Activated naive CD8-positive, alpha-beta T cell (primary cell): Measurements from ENCODE around the gene RAB3C.
"Not testable (repeated sequence)": the region's sequence is repeated elsewhere in the genome, so short reads cannot be mapped to it uniquely, and the experiment has no call there.

Source experiments
- H3K27ac Mint-ChIP-seq: one replicate; pipeline ENCODE4 v1.8.0; 2021; ENCODE audit warnings: mixed read lengths
- H3K27me3 Mint-ChIP-seq: one replicate; pipeline ENCODE4 v1.8.0; 2021; ENCODE audit warnings: mixed read lengths
- H3K36me3 Mint-ChIP-seq: one replicate; pipeline ENCODE4 v1.8.0; 2021; ENCODE audit warnings: mixed read lengths
- H3K4me1 Mint-ChIP-seq: one replicate; pipeline ENCODE4 v1.8.0; 2021; ENCODE audit warnings: low read depth, mixed read lengths
- H3K4me3 Mint-ChIP-seq: one replicate; pipeline ENCODE4 v1.8.0; 2021; ENCODE audit warnings: mild to moderate bottlenecking, mixed read lengths
- H3K9me3 Mint-ChIP-seq: one replicate; pipeline ENCODE4 v1.8.0; 2021; ENCODE audit warnings: low read depth, mixed read lengths

The RAB3C gene

DNA sequence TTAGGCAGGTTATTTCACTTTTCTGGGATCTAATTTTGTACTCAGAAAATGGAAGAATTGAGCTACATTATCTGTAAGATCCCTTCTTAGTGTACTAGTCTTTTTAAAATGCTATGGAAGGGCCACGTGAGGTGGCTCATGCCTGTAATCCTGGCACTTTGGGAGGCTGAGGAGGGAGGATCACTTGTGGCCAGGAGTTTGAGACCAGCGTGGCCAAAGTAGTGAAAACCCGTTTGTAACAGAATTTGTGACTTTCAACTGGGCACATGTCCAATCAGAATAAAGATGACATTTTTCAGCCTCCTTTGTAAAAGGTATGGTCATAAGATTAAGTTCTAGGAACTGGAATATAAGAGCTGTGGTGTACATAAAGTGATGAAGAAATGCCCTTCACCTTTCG lies 3.1 kb upstream of the RAB3C start:
- Mint-ChIP-seq H3K9me3 (no peaks in the 10 kb centered on the region), H3K27me3 (peaks cover 34% of the 10 kb centered on the region)

DNA sequence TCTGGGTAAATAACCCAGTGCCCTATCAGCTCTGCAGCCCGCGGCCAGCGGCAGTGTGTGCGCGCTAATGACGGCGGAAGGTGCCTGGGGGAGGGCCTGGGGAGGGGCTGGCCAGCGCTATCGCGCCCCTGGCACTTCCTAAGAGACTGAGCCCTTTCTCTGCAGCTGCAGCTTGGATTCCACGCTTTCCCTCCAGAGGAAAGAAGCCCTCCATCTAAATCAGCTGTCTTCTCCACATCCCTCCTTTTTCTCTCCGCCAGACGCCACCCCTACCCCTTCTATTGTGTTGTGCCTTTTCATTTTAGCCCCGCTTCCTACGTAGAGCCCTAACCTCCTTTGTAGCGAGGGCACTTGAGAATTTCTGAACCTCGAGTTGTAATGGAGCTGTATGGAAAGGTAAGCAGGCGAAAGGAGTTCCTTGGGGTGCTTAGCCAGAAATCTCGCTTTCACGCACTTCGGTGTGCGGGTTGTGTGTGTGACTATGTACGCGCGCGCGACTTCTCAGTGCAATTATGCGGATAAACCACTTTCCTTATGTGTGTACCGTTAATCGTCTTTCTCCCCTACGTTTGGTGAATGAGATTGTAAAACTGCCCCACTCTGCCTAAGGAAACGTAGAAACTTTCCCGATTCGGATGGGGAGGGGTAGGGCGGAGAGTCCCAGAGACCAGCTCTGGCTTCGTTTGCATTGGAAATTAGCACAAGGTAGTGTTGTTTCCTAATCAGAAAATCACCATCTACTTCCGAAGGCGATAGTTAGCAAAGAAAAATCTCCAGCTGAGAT lies 664 bp upstream of the RAB3C start:
- Mint-ChIP-seq H3K27ac (no peak overlapping the region), H3K4me3 (peak overlapping the region; percentile 85), H3K27me3 (peaks cover 34% of the 10 kb centered on the region), H3K4me1 (peaks cover 21% of the 10 kb centered on the region), H3K36me3 (no peaks in the 10 kb centered on the region), H3K9me3 (no peaks in the 10 kb centered on the region)

More for the DNA sequence above, 3.1 kb upstream of the RAB3C start:
- H3K27ac Mint-ChIP-seq = no peak overlapping the region
- H3K4me3 Mint-ChIP-seq = no peak overlapping the region
- peaks cover 21% of the 10 kb centered on the region for H3K4me1 Mint-ChIP-seq
- no peaks in the 10 kb centered on the region for H3K36me3 Mint-ChIP-seq

DNA sequence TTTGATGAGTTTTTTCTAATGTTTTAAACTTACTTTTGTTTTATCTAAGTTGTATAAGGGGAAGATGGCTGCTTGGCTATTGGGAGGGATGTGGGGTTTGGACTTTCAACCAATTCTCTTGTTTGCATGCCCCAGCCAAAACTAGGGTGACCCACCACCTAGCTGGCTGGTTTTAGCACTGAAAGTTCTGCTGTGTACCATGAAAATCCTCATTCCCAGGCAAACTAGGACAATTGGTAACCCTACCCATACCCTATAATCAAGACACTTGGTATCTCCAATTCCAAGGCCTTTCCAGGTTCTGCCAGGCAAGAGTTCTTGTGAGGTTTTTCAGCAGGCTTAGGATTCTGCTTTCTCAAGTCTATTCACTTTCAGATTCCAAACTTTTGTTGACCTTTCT lies 13.1 kb downstream of the RAB3C start:
- Mint-ChIP-seq H3K27me3 (peaks cover 3% of the 10 kb centered on the region), H3K36me3 (no peaks in the 10 kb centered on the region), H3K9me3 (no peaks in the 10 kb centered on the region), H3K27ac (no peak overlapping the region), H3K4me1 (no peaks in the 10 kb centered on the region), H3K4me3 (no peak overlapping the region)

DNA sequence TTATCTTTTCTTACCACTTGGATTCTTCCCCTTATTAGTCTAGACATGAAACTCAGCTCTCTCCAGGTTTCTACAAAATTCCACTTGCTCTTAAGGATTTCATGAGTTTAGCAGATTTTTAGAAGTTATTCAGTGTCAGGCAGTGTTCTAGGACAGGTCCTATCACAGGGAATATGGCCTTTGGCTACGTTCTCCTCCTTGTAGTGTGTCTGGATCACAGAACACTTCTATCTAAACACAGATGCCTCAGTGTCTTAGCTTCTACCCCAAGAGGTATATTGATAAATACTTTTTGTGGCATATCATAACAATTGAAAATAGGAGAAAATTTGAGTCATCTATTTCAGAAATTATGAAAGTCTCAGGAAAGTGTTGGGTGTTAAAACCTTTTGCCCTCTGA lies 15.6 kb downstream of the RAB3C start:
- no peak overlapping the region for H3K4me3 Mint-ChIP-seq
- H3K4me1 Mint-ChIP-seq = no peaks in the 10 kb centered on the region
- no peaks in the 10 kb centered on the region for H3K36me3 Mint-ChIP-seq
- peaks cover 2% of the 10 kb centered on the region for H3K27me3 Mint-ChIP-seq
- H3K27ac Mint-ChIP-seq = no peak overlapping the region
- H3K9me3 Mint-ChIP-seq = peaks cover 9% of the 10 kb centered on the region

DNA sequence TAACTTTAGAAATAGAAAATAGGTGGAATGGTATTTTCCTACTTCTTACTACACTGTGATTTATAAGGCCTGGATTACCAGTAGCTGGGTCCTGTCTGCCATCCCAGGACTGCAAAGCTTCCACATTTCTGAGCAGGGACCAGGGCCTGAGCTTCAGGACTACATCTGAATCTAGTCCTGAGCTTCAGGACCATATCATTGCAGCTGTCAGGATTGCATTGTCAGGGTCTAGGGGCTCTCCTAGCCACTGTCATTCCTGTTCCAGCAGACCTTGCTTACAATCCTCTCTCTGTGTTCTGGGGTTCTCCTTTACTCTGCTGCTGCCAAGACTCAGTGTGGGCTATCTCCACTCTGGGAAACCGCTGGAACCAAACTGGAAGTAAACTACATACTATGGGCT lies 16.3 kb downstream of the RAB3C start:
- Mint-ChIP-seq H3K27ac (no peak overlapping the region), H3K27me3 (peaks cover 1% of the 10 kb centered on the region), H3K4me1 (no peaks in the 10 kb centered on the region), H3K9me3 (peaks cover 9% of the 10 kb centered on the region), H3K4me3 (no peak overlapping the region), H3K36me3 (no peaks in the 10 kb centered on the region)

DNA sequence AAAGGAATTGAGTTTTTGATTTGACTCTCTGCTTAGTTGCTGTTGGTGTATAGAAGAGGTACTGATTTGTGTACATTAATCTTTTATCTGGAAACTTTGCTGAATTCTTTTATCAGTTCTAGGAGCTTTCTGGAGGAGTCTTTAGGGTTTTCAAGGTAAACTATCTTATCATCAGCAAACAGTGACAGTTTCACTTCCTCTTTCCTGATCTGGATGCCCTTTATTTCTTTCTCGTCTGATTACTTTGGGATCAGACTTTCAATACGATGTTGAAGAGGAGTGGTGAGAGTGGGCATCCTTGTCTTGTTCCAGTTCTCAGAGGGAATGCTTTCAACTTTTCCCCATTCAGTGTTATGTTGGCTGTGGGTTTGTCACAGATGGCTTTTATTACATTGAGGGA lies 17.7 kb downstream of the RAB3C start:
- not testable (repeated sequence) for H3K36me3 Mint-ChIP-seq, H3K27me3 Mint-ChIP-seq, H3K27ac Mint-ChIP-seq, H3K4me3 Mint-ChIP-seq, H3K4me1 Mint-ChIP-seq
- peaks cover 12% of the 10 kb centered on the region for H3K9me3 Mint-ChIP-seq

DNA sequence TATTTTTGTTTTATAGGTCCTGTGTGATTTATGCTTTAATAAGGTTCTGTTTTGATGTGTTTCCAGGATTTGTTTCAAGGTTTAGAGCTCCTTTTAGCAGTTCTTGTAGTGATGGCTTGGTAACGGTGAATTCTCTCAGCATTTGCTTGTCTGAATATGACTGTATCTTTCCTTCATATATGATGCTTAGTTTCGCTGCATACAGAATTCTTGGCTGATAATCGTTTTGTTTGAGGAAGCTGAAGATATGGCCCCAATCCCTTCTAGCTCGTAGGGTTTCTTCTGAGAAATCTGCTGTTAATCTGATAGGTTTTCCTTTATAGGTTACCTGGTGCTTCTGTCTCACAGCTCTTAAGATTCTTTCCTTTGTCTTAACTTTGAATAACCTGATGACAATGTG lies 20.0 kb downstream of the RAB3C start:
- not testable (repeated sequence) for H3K27me3 Mint-ChIP-seq, H3K4me3 Mint-ChIP-seq, H3K4me1 Mint-ChIP-seq, H3K36me3 Mint-ChIP-seq, H3K27ac Mint-ChIP-seq
- H3K9me3 Mint-ChIP-seq = peaks cover 12% of the 10 kb centered on the region

DNA sequence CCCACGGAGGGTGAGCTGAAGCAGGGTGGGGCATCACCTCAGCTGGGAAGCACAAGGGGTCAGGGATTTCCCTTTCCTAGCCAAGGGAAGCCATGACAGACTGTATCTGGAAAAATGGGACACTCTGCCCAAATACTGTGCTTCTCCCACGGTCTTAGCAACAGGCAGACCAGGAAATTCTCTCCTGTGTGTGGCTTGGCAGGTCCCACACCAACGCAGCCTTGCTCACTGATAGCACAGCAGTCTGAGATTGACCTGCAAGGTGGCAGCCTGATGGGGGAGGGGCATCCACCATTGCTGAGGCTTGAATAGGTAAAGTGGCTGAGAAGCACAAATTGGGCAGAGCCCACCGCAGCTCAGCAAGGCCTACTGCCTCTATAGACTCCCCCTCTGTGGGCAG lies 23.2 kb downstream of the RAB3C start:
- H3K36me3 Mint-ChIP-seq = peaks cover 2% of the 10 kb centered on the region

DNA sequence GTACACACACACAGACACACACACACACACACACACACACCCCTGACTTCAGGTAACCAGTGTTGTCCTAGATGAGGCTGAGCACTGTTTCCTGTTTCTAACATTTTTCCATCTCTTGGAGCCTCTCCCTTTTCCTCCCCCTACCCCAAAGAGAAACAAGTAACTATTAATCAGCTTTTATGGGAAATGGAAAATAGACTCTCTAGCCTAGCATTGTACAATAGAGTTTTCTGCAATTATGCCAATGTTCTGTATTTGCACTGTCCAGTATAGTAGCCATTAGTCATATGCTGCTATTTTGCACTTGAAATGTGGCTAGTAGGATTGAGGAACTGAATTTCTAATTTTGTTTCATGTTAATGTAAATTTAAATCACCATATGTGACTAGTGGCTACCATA lies 33.1 kb downstream of the RAB3C start:
- no peak overlapping the region for H3K4me3 Mint-ChIP-seq
- H3K36me3 Mint-ChIP-seq = no peaks in the 10 kb centered on the region
- H3K9me3 Mint-ChIP-seq = no peaks in the 10 kb centered on the region
- H3K4me1 Mint-ChIP-seq = no peaks in the 10 kb centered on the region
- no peak overlapping the region for H3K27ac Mint-ChIP-seq
- H3K27me3 Mint-ChIP-seq = no peaks in the 10 kb centered on the region

More for the DNA sequence above, 23.2 kb downstream of the RAB3C start:
- peaks cover 2% of the 10 kb centered on the region for H3K27me3 Mint-ChIP-seq
- no peaks in the 10 kb centered on the region for H3K4me1 Mint-ChIP-seq
- H3K9me3 Mint-ChIP-seq = peaks cover 12% of the 10 kb centered on the region
- H3K27ac Mint-ChIP-seq = no peak overlapping the region
- H3K4me3 Mint-ChIP-seq = no peak overlapping the region

DNA sequence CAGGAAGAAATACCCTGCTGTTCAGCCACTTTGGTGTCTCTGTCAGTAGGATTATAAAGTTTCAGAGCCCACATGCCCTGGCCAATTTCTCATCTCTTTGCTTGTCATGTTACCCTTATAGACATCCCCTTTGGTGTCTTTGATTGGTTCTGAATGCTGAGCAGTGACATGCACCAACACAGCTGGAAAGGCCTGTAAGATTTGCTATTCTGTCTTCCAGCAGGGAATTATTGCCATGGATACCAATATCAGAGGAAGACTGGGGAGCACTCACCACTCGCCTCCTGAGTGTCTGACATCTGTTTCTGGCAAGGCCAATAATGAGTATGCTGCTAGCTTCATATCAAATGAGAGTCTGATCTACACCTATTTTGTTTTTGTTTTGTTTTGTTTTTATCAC lies 34.4 kb downstream of the RAB3C start:
- no peaks in the 10 kb centered on the region for H3K9me3 Mint-ChIP-seq

DNA sequence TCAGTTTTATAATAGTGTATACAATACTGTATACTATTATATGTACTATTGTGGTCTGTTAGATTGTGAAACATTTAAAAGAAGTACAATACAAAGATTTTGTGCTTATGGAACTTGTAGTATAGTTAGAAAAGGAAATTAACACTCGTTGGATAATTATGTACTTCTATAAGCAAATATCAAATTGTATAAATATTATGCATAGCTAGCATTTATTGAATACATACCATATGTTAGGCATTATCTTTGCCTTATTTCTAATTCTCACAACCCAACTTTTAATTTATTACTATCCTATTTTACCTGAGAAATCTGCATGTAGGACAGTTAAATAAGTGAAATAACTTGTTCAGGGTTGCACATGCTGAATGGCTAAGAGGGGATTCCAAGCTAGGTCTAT lies 37.5 kb downstream of the RAB3C start:
- no peaks in the 10 kb centered on the region for H3K27me3 Mint-ChIP-seq
- no peak overlapping the region for H3K4me3 Mint-ChIP-seq
- no peaks in the 10 kb centered on the region for H3K9me3 Mint-ChIP-seq
- no peak overlapping the region for H3K27ac Mint-ChIP-seq
- no peaks in the 10 kb centered on the region for H3K4me1 Mint-ChIP-seq
- no peaks in the 10 kb centered on the region for H3K36me3 Mint-ChIP-seq

More for the DNA sequence above, 34.4 kb downstream of the RAB3C start:
- Mint-ChIP-seq H3K27me3 (no peaks in the 10 kb centered on the region), H3K27ac (no peak overlapping the region), H3K4me1 (no peaks in the 10 kb centered on the region), H3K36me3 (no peaks in the 10 kb centered on the region), H3K4me3 (no peak overlapping the region)

DNA sequence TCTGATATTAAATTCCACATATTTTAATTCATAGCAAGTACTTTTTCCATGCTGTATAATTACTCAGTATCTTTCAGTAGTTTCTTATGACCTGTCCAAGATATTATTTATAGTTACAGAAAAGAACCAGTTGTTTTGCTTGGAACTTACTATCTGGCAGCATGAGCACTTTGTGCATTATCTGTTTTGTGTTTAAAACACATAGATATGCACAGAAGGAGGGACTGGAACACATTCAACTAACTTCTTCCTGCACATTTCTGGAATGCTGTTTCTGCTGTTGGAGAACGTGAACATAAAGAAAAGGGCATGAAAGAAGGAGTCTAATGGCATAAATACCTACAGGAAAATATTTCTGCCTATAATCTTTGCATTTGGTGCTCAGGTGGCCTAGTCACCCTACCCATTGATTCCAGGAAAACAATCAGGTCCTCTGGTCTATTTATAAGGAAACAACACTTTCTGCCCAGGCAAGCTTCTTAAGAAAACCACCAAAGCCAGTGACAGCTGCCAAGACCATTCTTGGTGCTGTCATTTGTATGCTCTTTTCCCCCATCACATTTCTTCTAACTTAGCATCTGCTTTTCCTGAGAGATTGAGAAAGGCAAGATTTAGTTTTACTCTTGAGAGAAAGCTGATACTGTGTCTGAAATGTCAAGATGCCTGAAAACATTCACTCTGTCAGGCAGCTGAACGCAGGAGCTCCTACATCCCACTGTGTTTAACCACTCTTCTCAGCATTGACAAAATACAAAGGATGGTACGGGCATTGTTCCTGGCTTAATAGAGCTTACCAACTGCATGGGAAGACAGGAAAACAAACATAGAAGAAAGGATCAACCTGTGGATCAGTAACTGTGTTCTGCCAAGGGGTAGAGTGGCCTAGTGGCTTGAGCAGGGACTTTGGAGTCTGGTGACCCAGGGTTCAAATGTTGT lies 40.3 kb downstream of the RAB3C start:
- H3K27ac Mint-ChIP-seq = no peak overlapping the region
- H3K27me3 Mint-ChIP-seq = no peaks in the 10 kb centered on the region
- H3K4me3 Mint-ChIP-seq = no peak overlapping the region
- H3K36me3 Mint-ChIP-seq = no peaks in the 10 kb centered on the region
- H3K9me3 Mint-ChIP-seq = no peaks in the 10 kb centered on the region
- H3K4me1 Mint-ChIP-seq = no peaks in the 10 kb centered on the region

DNA sequence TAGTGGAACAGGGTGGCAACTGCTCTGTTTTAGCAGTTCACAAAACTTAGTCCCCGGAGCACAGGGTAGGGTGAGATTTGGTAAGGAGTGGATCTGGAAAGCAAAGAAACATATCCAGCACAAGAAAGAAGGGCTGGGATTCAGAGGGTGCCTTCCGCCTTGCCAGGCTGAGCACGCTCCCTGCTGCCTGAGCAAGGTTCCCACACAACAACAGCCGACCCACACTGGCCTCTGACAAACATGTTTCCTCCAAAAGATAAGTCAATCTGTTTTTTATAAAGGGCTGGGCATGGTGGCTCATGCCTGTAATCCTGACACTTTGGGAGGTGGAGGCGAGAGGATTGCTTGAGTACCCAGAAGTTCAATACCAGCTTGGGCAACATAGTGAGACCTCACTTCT lies 45.8 kb downstream of the RAB3C start:
- H3K27me3 Mint-ChIP-seq = no peaks in the 10 kb centered on the region
- H3K36me3 Mint-ChIP-seq = no peaks in the 10 kb centered on the region
- H3K4me1 Mint-ChIP-seq = no peaks in the 10 kb centered on the region
- no peak overlapping the region for H3K4me3 Mint-ChIP-seq
- H3K9me3 Mint-ChIP-seq = no peaks in the 10 kb centered on the region
- H3K27ac Mint-ChIP-seq = no peak overlapping the region

DNA sequence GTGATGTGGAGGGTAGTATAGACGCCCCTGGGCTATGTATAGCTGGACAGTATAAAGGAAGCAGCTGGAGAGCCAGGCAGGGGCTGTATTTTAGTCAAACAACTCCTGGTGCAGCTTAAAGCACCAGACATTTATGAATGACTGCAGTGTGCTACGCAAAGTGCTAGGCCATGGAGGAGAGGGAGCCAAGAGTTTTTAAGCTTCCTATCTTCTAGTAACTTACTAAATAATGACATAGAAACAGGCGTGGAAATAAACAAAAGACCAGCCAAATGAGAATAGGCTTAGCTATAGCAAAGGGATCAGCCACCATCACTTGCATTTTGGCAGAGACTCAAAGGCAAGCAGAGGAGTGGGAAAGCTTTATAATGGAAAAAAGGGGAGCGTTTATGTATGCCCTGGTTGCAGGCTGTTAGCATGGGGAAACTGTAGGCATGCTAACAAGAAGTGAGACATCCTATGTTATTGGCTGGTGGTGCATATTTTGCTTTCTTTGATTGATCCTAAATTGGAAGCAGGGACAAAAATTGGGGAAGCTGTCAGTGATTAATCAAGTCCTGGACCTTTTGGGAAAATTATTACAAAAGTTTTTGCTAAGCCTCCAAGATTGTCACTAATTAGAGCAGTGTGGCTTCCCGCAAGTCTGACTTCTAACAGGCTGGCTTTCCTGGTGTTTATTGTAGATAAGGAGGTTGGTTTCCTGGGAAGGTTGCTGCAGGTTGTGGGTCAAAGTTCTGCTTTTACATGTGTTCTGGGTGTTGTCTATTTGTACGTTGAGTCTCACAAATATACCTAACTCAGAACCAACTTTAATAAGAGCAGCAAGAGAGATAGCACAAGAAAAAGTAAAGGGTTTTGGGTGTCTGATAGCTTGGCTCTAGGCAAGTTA lies 46.6 kb downstream of the RAB3C start:
- no peak overlapping the region for H3K27ac Mint-ChIP-seq
- H3K36me3 Mint-ChIP-seq = no peaks in the 10 kb centered on the region
- no peak overlapping the region for H3K4me3 Mint-ChIP-seq
- H3K4me1 Mint-ChIP-seq = no peaks in the 10 kb centered on the region
- H3K27me3 Mint-ChIP-seq = no peaks in the 10 kb centered on the region
- H3K9me3 Mint-ChIP-seq = no peaks in the 10 kb centered on the region

DNA sequence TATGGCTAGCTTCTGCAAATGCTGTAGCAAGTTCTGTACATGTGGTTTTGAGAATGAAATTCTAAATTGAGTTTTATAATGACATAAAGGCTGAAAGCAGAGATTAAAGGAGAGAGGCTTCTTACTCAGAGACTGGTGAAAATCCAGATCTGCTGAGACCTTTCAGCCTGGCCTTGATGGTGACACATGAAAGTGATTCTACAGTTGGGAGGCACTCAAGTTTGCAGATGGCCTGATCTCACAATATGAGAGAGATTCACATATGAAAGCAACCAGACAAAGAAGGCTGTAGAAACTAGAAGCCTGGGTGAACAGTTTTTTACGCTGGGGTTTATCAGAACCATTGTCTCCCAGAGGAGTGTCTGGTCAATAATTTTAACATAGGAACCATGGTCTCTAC lies 49.0 kb downstream of the RAB3C start:
- Mint-ChIP-seq H3K27ac (no peak overlapping the region), H3K27me3 (no peaks in the 10 kb centered on the region), H3K36me3 (no peaks in the 10 kb centered on the region), H3K9me3 (no peaks in the 10 kb centered on the region), H3K4me1 (no peaks in the 10 kb centered on the region), H3K4me3 (no peak overlapping the region)
